ENCODE measurements around the gene TEX19.

TEX19 gene

DNA sequence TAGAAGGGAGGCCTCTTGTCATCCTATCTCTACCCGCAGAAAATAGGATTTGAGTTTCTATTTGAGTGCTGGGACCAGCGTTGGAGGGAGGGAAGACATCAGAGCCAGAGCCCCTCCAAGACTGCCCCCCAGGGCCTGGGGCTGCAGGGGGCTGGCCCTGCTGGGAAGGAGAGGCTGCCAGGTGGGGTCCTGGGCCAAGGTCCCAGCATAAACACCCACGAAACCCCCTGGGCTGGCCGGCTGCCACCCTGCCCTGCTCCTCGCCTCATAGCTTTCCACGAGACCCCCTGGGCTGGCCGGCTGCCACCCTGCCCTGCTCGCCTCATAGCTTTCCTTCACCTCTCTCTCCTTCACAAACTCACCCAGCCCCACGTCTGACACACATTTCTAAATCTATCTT lies 10.6 kb upstream of the TEX19 start:
- TF ChIP-seq, protein P1, sequence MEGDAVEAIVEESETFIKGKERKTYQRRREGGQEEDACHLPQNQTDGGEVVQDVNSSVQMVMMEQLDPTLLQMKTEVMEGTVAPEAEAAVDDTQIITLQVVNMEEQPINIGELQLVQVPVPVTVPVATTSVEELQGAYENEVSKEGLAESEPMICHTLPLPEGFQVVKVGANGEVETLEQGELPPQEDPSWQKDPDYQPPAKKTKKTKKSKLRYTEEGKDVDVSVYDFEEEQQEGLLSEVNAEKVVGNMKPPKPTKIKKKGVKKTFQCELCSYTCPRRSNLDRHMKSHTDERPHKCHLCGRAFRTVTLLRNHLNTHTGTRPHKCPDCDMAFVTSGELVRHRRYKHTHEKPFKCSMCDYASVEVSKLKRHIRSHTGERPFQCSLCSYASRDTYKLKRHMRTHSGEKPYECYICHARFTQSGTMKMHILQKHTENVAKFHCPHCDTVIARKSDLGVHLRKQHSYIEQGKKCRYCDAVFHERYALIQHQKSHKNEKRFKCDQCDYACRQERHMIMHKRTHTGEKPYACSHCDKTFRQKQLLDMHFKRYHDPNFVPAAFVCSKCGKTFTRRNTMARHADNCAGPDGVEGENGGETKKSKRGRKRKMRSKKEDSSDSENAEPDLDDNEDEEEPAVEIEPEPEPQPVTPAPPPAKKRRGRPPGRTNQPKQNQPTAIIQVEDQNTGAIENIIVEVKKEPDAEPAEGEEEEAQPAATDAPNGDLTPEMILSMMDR (IDR thresholded peaks at IDR 0.05; ENCODE audit: low read depth, low read length, missing control alignments) = no peak
- in situ Hi-C loops (cut with HindIII; ENCODE audit: low pct_ligation_motif_present, low sequenced_read_pairs) = loop anchor here (10.0 kb wide), 1 partner anchor 66 kb away; the partner anchor contains the start of genes HEXD and OGFOD3
- H3K27me3 ChIP-seq (replicated peaks) = no peaks in the 10 kb centered on the region
- H3K36me3 ChIP-seq (replicated peaks) = no peaks in the 10 kb centered on the region
- no peak overlapping the region for H3K27ac ChIP-seq
- no peak overlapping the region for H3K4me3 ChIP-seq (ENCODE audit: low read depth, low read length)
- no peak for DNase-seq

DNA sequence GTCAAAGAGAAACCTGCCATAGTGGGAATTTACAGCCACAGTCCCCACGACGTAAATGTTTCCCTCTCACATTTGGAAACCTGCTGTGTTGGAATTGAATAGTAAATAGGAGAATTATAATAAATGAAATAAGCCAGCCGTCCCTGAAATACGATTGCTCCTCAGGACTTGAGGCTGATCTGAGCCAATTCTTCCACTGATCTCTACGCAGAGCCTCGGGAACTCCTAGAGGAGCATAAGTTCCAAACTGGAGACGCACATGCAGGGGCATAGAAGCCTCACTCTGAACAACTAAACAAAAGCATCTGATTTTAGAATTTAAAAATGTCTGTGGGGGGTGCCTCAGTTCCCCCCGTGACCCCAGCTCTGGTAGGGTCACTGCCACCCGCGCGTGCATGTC lies 10.2 kb upstream of the TEX19 start:
- TF ChIP-seq, protein P1 (IDR thresholded peaks at IDR 0.05; ENCODE audit: low read depth, low read length, missing control alignments) = no peak
- H3K4me3 ChIP-seq (ENCODE audit: low read depth, low read length) = no peak overlapping the region
- no peaks in the 10 kb centered on the region for H3K27me3 ChIP-seq (replicated peaks)
- DNase-seq = no peak
- in situ Hi-C loops (cut with HindIII; ENCODE audit: low pct_ligation_motif_present, low sequenced_read_pairs) = loop anchor here (10.0 kb wide), 1 partner anchor 66 kb away; the partner anchor contains the start of genes HEXD and OGFOD3
- H3K27ac ChIP-seq = no peak overlapping the region
- no peaks in the 10 kb centered on the region for H3K36me3 ChIP-seq (replicated peaks)

DNA sequence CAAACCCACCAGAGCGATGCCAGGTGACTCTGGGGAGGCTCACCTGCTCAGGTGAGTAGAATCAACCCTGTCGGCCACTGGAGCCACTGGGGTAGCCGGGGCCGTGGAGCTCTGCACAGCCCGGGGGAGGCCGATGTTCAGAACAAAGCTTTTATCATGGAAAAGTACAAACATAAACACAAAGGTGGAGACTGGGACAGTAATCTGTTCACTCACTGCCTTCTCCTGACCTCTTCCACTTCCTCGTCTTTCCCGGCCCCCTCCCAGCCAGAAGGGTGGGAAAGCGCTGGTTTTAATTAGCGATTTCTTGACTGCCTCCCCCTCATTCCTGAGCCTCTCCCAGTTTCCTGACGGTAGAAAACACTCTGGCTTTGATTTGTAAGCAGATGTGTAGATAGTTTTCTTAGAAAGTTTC lies 9.8 kb upstream of the TEX19 start:
- no peak overlapping the region for H3K4me3 ChIP-seq (ENCODE audit: low read depth, low read length)
- TF ChIP-seq, protein P1 (IDR thresholded peaks at IDR 0.05; ENCODE audit: low read depth, low read length, missing control alignments) = no peak
- H3K27ac ChIP-seq = no peak overlapping the region
- no peaks in the 10 kb centered on the region for H3K27me3 ChIP-seq (replicated peaks)
- in situ Hi-C loops (cut with HindIII; ENCODE audit: low pct_ligation_motif_present, low sequenced_read_pairs) = loop anchor here (10.0 kb wide), 1 partner anchor 66 kb away; the partner anchor contains the start of genes HEXD and OGFOD3
- no peak for DNase-seq
- H3K36me3 ChIP-seq (replicated peaks) = no peaks in the 10 kb centered on the region

DNA sequence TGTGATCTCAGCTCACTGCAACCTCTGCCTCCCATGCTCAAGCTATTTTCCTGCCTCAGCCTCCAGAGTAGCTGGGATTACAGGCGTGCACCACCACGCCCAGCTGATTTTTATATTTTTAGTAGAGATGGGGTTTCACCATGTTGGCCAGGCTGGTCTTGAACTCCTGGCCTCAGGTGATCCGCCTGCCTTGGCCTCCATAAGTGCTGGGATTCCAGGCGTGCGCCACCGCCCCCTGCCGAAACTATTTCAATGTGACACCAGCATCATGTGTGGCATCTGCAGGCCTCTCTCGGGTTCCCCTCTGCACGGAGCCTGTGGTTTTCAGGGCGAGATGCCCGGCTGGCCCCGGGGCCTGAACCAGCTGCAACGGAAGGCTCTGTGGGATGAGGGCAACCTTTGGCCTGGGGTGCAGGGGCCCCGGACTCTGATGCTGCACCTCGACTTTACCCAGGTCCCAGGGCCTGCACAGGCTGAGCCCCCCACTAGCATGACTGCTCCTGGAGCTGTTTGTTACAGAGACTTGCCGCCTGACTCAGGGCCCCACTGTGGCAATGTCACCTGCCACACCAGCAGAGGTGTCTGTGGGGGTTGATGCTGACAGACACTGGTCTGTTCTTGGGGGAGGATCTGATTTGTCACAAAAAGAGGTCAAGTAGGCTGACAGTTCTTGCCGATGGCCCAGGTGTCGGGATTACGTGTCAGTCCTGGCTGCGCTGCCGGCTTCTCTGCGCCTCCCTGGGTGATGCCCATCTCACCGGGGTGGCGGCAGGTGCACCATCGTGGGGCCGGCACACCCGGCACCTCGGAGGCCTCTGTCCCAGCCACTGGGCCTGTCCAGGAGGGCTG lies 8.6 kb upstream of the TEX19 start:
- Histone ChIP-seq H3K27me3 (replicated peaks) (no peaks in the 10 kb centered on the region), H3K4me3 (ENCODE audit: low read depth, low read length) (no peak overlapping the region), H3K36me3 (replicated peaks) (no peaks in the 10 kb centered on the region), H3K27ac (no peak overlapping the region)
- DNase-seq = no peak
- TF ChIP-seq, protein P1 (IDR thresholded peaks at IDR 0.05; ENCODE audit: low read depth, low read length, missing control alignments) = no peak
- in situ Hi-C loops (cut with HindIII; ENCODE audit: low pct_ligation_motif_present, low sequenced_read_pairs) = no loop called here

DNA sequence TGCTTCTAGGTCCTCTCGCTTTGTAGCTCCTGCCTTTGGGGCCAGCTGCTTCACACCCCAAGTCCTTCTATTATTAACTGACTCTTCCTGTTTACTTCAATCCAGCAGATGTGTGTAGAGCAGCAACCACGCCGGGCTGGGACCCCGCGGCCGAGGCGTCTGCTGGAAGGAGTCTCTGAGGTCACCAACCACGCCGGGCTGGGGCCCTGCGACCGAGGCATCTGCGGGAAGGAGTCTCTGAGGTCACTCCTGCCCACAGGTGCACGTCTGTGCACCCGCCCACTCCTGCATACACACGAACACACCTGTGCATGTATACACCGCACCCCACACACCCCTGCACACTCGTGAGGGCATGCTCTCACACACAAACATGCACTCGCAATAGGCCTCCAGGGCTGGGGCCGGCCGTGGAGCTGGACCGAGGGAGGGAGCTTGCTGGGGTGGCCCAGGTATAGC lies 7.8 kb upstream of the TEX19 start:
- no peak overlapping the region for H3K4me3 ChIP-seq (ENCODE audit: low read depth, low read length)
- H3K27ac ChIP-seq = no peak overlapping the region
- in situ Hi-C loops (cut with HindIII; ENCODE audit: low pct_ligation_motif_present, low sequenced_read_pairs) = no loop called here
- no peak for DNase-seq
- no peaks in the 10 kb centered on the region for H3K27me3 ChIP-seq (replicated peaks)
- TF ChIP-seq, protein P1 (IDR thresholded peaks at IDR 0.05; ENCODE audit: low read depth, low read length, missing control alignments) = no peak
- no peaks in the 10 kb centered on the region for H3K36me3 ChIP-seq (replicated peaks)

Data from brain microvascular endothelial cell (primary cell).